ENCODE measurements around the gene CNTN4.

CNTN4 gene

GRCh38 chr3:2153547-2153946 lies 54.9 kb downstream of the CNTN4 start:
- DNase-seq = no peak

GRCh38 chr3:2154621-2155020 lies 56.0 kb downstream of the CNTN4 start:
- DNase-seq = no peak

GRCh38 chr3:2156244-2156847 lies 57.7 kb downstream of the CNTN4 start:
- DNase-seq = peak in 1 of 2 experiments; percentile 14

- no peak for DNase-seq
These were observed 60.2 kb downstream of the CNTN4 start for GRCh38 chr3:2158828-2159227.

GRCh38 chr3:2166552-2166951 lies 67.9 kb downstream of the CNTN4 start:
- peak; percentile 33 to 40 for DNase-seq

GRCh38 chr3:2172561-2173171 lies 74.0 kb downstream of the CNTN4 start:
- DNase-seq = no peak

- DNase-seq = no peak
These were observed 82.0 kb downstream of the CNTN4 start for GRCh38 chr3:2180634-2181033.

GRCh38 chr3:2198776-2199279 lies 100.2 kb downstream of the CNTN4 start:
- DNase-seq = no peak

- no peak for DNase-seq
These were observed 105.4 kb downstream of the CNTN4 start for GRCh38 chr3:2204054-2204453.

GRCh38 chr3:2205692-2206091 lies 107.0 kb downstream of the CNTN4 start:
- no peak for DNase-seq

- no peak for DNase-seq
These were observed 107.9 kb downstream of the CNTN4 start for GRCh38 chr3:2206536-2206935.

- no peak for DNase-seq
These were observed 112.9 kb downstream of the CNTN4 start for GRCh38 chr3:2211568-2211967.

- no peak for DNase-seq
These were observed 113.5 kb downstream of the CNTN4 start for GRCh38 chr3:2212206-2212605.

GRCh38 chr3:2218375-2218774 lies 119.7 kb downstream of the CNTN4 start:
- DNase-seq = no peak

- no peak for DNase-seq
These were observed 120.2 kb downstream of the CNTN4 start for GRCh38 chr3:2218816-2219215.

- DNase-seq = no peak
These were observed 137.5 kb downstream of the CNTN4 start for GRCh38 chr3:2236203-2236602.

GRCh38 chr3:2244137-2244536 lies 145.5 kb downstream of the CNTN4 start:
- no peak for DNase-seq

- DNase-seq = no peak
These were observed 148.4 kb downstream of the CNTN4 start for GRCh38 chr3:2246873-2247648.

GRCh38 chr3:2247831-2248230 lies 149.2 kb downstream of the CNTN4 start:
- no peak for DNase-seq

- DNase-seq = no peak
These were observed 152.1 kb downstream of the CNTN4 start for GRCh38 chr3:2250783-2251182.

- no peak for DNase-seq
These were observed 163.1 kb downstream of the CNTN4 start for GRCh38 chr3:2261747-2262146.

GRCh38 chr3:2262204-2262603 lies 163.5 kb downstream of the CNTN4 start:
- no peak for DNase-seq

GRCh38 chr3:2266606-2267005 lies 167.9 kb downstream of the CNTN4 start:
- no peak for DNase-seq

- DNase-seq = no peak
These were observed 170.1 kb downstream of the CNTN4 start for GRCh38 chr3:2268779-2269178.
